HG03196 (cell line): ENCODE results near the gene THPO.

Experiments used
- ATAC-seq: cut with Tn5 transposase; IDR thresholded peaks from one replicate; pipeline ENCODE4 v1.9.1; 2021; ENCODE audit not compliant: unreplicated experiment

The THPO gene

DNA sequence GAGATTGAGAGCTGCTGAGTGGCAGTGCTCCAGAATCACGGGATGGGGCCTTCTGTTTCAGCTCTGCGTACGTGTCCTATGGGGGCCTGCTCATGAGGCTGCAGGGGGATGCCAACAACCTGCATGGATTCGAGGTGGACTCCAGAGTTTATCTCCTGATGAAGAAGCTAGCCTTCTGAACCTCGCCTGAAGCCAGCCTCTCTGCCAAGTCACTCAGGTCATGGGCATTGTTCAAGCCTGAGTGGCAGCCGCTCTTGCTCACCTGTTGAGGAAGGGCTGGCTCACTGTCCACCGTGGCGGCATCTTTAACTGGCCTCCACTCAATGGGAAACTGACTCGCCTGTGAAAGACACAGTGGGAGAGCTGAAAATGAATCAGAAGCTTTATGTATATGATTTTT lies 9.9 kb downstream of the THPO start:
- no peak for ATAC-seq

DNA sequence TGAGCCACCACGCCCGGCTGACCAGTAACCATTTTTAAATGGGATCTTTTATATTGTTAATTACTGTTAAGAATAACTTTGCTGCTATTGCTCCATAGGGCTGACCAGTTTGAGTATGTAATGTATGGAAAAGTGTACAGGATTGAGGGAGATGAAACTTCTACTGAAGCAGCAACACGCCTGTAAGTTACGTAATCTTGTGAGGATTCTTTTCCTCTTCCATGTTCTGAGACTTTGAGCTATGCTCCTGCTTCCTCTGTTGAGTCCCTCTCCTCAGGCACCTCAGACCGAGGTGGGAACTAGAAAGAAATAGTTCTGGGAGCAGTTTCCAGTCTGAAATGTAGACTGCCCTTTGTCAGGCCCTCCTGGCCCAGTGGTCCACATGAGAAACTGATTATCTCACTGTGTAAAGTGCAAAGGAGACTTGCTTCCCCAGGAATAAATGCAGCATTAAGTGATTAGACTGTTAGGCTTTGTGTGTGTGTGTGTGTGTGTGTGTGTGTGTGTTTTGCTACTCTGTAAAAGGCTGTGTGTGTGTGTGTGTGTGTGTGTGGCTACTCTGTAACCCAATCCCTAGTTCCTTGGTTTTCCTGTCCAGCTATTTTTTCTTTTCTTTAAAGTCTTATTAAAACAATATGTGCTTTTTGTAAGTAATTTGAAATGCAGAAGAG lies 11.3 kb downstream of the THPO start:
- ATAC-seq: no peak

GRCh38 chr3:184362668-184363546 lies 15.1 kb downstream of the THPO start:
- ATAC-seq: peak; percentile 85

DNA sequence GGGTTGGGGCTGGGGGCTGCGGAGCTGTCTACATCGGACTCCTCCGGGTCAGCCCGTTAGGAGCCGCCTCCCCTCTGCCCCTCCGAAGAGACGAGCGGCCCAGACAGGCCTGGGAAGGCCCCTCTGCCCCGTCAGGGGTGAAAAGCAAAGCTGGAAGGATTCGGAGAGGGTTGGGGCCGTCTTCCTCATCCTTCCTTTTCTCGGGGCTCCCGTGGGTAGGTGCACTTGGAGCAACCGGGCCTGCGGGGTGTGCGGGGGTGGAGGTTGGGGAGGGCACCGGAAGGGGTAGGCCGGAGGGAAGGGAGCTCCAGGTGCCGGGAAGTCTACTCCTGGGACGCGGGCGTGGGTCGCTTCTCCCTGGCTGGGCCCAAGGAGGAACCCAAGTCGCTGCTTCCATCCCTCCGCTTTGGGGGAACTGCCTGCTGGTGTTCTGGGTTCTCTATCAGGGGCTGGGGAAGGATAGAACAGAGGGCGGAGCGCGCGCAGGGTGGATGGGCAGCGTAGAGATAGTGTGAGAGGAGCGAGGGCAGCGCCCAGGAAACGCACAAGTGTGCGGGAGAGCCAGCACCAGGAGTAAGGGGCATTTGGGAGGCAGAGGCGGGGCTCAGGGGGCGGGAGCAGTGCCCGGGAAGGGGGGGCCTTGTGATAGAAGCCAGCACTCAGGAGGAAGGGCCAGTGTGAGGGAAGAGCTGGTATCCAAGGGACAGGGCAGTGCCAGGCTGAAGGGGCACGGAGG lies 15.9 kb downstream of the THPO start:
- ATAC-seq: peak; percentile 11

GRCh38 chr3:184361532-184361931 lies 16.5 kb downstream of the THPO start, which contains the start of the genes CLCN2 and POLR2H:
Gene CLCN2 (minus strand): TSS chr3:184361605. CDS start chr3:184361479, 126 bp downstream.
Gene POLR2H (plus strand): TSS chr3:184361710. CDS start chr3:184363493, 1,783 bp downstream.
- peak; percentile 44 for ATAC-seq

GRCh38 chr3:184360929-184361531 lies 17.0 kb downstream of the THPO start:
- peak; percentile 5 for ATAC-seq

DNA sequence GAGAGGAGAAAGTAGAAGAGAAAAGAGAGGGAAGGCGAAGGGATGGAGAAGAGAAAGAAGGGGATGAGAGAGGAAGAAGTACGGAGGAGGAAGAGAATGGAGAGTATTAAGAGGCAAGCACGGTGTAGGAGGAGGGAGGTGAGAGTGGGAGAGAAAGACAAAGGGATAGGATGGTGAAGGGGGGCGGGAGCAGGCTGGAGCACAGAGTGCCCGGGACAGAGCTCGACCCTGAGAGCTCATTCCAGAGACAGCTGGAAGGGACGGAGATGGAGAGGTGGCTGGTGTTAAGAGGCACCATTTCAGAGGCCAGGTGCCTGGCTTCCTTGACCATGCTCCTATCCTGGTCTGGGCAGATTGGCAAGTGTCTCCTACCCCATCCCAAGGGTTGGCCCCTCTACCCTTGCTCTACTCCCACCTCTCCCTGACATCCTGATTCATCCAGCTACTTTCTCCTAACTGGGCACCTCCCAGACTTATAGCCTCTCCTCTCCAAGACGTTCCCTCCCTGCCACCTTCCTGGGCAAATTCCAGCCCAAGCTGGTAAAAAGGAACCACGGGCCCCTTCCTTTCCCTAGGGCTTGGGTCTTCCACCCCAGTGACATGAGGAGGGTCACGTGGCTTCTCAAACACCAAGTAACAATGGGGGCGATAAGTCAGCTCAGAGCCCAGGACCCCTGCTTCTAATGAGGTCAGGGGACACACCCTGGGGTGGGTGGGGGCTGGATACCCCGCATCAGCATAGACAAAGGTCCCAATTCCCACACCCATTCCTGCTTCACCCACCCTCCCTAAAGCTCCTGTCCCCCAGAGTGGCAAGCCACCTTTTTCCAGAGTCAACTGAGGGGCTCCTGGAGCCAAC lies 17.7 kb downstream of the THPO start:
- no peak for ATAC-seq

DNA sequence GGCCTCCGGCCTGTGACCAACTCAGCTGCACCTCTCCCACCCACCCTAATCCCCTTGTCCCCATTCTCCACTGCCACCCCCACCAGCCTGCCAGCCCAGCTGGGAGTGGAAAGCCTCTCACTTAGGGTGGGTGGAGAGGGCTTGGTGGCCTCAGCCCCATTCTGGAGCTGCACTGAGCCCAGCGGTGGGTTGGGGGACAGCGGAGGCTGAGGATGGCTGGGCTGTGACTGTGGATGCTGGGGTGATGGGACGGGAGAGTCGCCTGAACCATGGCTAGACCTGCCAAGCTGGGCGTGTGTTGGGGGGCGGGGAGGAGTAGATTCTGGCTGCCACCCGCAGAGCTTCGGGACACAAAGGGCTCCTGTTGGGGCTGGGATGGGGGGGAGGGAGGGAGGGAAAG lies 18.4 kb downstream of the THPO start:
- no peak for ATAC-seq

GRCh38 chr3:184358921-184359350 lies 19.1 kb downstream of the THPO start:
- no peak for ATAC-seq

DNA sequence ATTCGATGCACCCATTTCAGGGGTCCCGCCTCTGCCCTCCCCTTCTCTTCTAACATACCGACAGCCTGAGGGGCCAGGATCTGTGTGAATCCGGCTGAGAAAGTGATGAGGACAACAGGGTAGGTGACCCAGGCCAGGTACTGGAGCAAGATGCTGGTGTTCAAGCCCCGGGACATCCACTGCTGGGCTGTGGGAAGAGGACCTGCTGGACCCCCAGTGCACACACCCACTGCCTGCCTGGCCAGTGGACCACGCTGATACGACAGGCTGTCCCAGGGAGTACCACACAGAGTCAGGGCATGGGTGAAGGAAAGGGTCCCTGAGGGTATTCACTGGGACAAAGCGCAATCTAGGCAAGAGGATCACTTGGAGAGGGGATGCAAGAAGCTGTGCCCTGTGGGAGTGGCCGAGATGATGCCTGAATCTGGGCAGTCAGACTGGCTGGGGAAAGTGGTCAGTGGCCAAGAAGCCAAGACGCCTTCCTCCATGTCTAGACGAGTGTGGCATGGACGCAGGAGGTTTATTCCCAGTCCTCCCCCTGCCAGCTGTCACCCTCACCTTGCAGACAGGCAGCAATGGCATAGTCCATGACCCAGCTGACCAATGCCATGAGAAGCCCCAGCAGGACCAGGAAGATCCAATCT lies 19.8 kb downstream of the THPO start:
- ATAC-seq: no peak

DNA sequence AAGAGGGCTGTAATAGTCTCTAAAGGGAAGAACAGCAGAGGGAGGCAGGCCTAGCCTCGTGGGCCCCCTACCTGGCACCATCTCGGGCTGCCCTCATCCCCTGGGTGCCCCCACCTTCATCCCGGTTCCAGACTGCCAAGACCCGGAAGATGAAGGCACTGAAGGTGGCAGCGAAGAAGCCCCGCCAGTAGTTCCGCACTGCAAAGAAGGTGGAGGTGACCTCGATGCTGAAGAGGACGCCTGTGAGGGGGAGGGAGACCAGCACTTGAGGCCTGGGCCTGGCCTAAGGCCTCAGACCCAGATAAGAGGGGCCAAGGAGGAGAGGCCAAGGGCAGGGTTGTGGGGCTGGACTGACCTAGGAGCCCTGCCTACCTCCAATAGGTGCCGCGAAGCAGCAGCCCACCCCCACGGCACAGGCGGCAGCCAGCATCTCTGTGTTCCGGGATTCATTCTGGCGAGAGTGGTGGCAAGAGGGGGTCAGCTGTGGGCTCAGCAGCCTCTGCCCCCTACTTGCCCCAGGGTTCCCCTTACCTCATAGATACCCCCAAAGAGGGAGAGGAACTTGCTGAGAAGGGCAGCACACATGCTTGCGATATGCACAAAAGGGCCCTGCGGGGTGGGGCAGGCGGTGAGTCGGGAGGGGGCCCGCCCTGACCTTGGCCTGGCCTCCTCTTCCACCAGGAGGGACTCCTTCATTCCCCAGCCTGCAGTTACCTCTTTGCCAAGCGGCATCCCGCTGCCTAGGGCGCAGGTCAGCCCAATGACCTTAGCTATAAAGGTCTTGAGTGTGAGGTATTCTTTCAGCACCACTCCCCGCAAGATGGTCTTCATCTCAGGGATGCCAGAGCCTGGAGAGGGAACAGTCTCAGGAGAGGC lies 20.5 kb downstream of the THPO start:
- no peak for ATAC-seq

GRCh38 chr3:184355261-184356040 lies 22.6 kb downstream of the THPO start:
- no peak for ATAC-seq

- ATAC-seq: no peak
Measured at GRCh38 chr3:184354754-184355153, 23.3 kb downstream of the THPO start.

DNA sequence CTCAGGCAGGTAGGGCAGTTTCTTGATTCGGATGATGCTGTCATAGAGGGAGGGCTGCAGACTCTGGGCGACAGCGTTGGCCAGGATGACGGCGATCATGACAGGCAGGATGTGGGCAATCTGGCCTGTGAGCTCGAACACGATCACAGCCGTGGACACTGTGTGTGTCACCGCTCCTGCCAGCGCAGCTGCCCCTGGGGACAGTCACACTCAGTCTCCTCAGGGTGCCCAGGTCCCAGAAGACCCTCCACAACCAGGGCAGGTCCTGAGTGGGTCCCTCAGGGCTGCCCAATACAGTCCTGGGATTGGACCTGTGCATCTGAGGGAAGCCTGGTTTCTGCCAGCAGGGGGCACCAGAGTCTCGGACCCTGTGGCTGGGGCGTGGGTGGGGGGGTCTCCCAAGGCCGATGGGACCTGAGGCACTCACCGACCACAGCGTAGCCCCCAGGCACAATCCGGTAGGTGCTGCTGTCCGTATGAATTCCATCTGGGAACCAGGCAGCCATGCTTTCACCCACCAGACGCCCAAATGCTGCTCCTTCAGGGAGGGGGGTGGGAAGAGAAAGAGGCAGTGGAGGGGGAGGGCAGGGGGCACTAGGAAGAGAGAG lies 23.8 kb downstream of the THPO start:
- ATAC-seq: no peak

- ATAC-seq: no peak
Measured at GRCh38 chr3:184353546-184353941, 24.5 kb downstream of the THPO start.

DNA sequence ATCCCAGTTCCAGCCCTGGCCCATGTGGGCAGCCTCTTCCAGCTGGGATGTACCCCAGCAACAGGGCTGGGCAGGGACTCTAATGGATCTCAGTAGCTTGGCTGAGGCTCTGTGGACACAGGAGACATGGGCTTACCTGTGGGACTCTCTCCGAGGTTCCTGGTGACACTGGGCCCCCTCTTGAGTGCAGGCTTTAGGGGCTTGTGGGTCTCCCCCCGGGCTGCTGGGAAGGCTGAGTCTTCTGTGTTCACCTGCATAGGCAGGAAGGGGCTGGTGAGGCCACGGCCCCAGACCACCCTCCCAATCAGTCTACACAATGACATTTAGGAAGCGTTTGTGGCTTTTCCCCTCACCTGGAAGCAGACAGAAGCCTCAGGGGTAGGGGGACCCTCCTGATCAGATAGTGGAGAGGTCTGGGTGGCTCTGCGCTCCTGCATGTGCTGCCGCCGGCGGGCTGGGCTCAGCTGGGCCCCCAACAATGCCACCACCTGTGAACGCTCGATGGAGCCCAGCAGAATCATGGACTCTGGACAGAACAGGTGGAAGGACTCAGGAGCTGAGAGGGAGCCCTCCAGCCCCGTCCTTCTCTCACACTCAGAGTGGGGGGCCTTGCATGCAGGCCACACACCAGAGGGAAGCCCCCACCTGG lies 25.0 kb downstream of the THPO start:
- ATAC-seq: no peak
